ENCODE results near the gene VAC14.

GRCh38 chr16:70701998-70702397, 99.0 kb downstream of the VAC14 start:
- no peak for TF ChIP-seq YY1 (tag by site-specific recombination; IDR thresholded peaks at IDR 0.05)
- TF ChIP-seq, protein P1, sequence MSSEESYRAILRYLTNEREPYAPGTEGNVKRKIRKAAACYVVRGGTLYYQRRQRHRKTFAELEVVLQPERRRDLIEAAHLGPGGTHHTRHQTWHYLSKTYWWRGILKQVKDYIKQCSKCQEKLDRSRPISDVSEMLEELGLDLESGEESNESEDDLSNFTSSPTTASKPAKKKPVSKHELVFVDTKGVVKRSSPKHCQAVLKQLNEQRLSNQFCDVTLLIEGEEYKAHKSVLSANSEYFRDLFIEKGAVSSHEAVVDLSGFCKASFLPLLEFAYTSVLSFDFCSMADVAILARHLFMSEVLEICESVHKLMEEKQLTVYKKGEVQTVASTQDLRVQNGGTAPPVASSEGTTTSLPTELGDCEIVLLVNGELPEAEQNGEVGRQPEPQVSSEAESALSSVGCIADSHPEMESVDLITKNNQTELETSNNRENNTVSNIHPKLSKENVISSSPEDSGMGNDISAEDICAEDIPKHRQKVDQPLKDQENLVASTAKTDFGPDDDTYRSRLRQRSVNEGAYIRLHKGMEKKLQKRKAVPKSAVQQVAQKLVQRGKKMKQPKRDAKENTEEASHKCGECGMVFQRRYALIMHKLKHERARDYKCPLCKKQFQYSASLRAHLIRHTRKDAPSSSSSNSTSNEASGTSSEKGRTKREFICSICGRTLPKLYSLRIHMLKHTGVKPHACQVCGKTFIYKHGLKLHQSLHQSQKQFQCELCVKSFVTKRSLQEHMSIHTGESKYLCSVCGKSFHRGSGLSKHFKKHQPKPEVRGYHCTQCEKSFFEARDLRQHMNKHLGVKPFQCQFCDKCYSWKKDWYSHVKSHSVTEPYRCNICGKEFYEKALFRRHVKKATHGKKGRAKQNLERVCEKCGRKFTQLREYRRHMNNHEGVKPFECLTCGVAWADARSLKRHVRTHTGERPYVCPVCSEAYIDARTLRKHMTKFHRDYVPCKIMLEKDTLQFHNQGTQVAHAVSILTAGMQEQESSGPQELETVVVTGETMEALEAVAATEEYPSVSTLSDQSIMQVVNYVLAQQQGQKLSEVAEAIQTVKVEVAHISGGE (tag by site-specific recombination; conservative IDR thresholded peaks at IDR 0.05; ENCODE audit: low read depth), result no peak
- TF ChIP-seq ZNF146 (tag by site-specific recombination; IDR thresholded peaks at IDR 0.05), result no peak
- TF ChIP-seq, protein P2, sequence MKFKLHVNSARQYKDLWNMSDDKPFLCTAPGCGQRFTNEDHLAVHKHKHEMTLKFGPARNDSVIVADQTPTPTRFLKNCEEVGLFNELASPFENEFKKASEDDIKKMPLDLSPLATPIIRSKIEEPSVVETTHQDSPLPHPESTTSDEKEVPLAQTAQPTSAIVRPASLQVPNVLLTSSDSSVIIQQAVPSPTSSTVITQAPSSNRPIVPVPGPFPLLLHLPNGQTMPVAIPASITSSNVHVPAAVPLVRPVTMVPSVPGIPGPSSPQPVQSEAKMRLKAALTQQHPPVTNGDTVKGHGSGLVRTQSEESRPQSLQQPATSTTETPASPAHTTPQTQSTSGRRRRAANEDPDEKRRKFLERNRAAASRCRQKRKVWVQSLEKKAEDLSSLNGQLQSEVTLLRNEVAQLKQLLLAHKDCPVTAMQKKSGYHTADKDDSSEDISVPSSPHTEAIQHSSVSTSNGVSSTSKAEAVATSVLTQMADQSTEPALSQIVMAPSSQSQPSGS (tag by site-specific recombination; IDR thresholded peaks at IDR 0.05; ENCODE audit: low read depth), result no peak
- TF ChIP-seq CTCF (tag by site-specific recombination; IDR thresholded peaks at IDR 0.05), result no peak

Data from HEK293 (cell line).